Measurements from ENCODE around the gene EN1.

DNA sequence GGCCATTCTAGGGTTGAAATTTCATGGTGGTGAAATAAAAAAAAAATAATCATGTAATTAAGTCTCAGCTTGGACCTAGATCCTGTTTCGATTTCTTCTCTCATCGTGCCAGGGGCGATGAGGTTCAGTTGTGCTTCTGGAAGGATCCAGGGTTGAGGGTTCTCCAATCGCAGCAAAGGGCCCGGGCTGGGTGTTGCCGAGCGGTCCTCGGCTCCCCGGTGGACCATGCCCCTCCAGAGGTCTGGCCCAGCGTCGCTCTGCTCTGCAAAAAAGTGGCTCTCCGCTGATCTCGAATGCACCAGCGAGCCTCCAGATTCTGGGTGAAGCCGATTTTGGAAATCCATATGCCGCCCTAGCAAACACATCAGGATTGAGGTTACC lies 39.0 kb downstream of the EN1 start:
- no peak for TF ChIP-seq POLR2AphosphoS5 (IDR thresholded peaks at IDR 0.05; ENCODE audit: low read depth, low read length)
- TF ChIP-seq POLR2A (IDR thresholded peaks at IDR 0.05; ENCODE audit: low read depth, low read length), result no peak
